Left hindlimb (tissue), 1 donor: Measurements from ENCODE around the gene OR7G1.

ENCODE experiments used
- DNase-seq: peaks from one replicate; pipeline ENCODE4 v3.0.0-alpha.2; 2018

OR7G1 gene

DNA sequence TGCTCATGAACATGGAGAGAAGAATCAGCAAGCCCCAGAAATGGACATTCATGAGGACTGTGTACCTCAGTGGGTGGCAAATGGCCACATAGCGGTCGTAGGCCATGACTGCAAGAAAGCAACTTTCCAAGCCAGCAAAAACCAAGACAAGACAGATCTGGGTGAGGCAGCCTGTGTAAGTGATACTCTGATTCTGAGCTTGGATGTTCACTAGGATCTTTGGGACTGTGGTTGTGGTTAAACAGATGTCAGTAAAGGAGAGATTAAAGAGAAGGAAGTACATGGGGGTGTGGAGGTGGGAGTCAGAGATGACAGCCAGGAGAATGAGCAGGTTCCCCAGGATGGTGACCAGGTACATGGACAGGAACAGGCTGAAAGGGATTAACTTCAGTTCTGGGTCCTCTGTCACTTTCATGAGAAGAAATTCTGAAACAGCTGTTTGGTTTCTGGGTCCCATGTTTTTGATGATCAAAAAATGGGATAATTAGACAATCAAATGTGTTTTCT is at the start of gene OR7G1:
Gene OR7G1, minus strand, starts transcription at position 457 of the 507 bp plus-strand sequence. Its CDS starts 0 bp downstream, at position 457.
- no peak for DNase-seq

- no peak for DNase-seq
These were observed 49.7 kb upstream of the OR7G1 start for GRCh38 chr19:9165261-9165660.

- DNase-seq: no peak
These were observed 45.9 kb upstream of the OR7G1 start for GRCh38 chr19:9161427-9161826.

DNA sequence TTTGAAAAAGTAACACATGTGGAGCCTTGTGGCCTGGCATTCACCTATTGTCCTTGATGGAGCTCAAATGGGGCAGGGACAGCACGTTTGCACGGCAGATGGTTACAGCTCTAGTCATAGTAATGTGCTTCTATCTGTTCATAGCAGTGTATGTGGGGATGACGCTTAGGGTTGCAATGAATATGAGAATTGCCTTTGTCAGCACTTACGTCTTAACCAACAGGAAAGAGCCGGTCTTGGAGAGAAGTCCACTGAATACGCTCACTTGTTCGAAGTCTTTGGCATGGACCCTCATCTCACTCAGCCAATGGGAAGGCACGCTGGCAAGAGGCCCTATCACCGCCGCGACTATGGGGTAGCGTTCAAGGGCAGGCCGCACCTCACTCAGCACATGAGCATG is 44.3 kb upstream of the OR7G1 start:
- DNase-seq: no peak

GRCh38 chr19:9156304-9156703 is 40.7 kb upstream of the OR7G1 start:
- DNase-seq: no peak

DNA sequence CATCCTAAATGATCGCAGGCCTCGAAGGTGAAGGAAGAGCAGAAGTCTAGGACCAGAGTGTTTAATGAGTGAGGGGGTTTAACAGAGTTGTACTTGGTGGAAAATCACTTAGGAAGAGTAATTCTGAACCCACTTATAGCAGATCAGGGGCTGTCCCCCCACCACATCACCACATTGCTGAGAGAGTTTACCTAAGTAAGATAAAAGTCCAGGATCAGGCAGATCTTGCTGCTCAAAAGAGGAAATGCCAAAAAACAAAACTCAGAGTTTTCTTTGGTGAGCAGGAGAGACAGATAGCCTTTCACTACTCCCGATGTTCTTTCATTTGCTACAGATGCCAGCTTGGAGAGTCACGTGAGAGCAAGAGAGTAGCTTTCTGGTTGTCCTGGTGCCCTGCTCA is 40.0 kb upstream of the OR7G1 start:
- no peak for DNase-seq

DNA sequence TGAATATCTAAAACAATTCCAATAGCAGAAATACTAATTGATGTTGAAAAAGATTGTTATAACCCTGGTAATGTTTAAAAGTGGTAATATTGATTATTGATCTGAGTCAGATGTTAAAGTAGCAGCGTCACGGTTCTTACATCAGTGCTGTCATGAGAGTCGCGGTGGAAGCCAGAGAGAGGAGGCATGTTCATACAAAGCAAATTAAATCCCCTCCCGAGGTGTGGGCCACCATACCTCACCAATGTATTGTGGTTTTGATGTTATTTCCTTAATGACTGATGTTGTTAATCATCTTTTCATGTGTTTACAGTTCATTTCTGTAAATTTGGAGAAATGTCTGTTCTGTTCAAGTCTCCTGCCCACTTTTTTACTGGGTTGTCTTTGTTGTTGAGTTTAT is 35.8 kb upstream of the OR7G1 start:
- no peak for DNase-seq

GRCh38 chr19:9150650-9151049 is 35.1 kb upstream of the OR7G1 start:
- no peak for DNase-seq

- DNase-seq: no peak
These were observed 34.4 kb upstream of the OR7G1 start for GRCh38 chr19:9149997-9150396.

DNA sequence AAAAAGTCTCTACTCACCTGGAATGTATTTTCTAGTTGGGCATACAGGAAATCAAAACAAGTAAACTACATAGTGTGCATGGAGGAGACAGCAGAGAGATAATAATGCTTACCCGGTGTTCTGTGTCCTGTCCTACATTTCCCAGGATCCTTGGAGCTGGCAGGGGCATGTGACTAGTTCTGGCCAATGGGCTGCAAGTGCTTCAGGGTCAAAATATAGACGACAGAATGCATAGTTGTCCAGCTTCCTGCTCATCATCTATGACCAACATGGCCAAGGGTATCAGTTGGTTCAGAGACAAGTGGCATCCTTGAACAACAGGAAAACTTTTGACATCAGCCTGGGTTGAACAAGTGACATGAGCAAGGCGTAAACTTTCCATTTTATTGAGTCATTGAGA is 33.1 kb upstream of the OR7G1 start:
- no peak for DNase-seq

- no peak for DNase-seq
These were observed 31.3 kb upstream of the OR7G1 start for GRCh38 chr19:9146882-9147281.

DNA sequence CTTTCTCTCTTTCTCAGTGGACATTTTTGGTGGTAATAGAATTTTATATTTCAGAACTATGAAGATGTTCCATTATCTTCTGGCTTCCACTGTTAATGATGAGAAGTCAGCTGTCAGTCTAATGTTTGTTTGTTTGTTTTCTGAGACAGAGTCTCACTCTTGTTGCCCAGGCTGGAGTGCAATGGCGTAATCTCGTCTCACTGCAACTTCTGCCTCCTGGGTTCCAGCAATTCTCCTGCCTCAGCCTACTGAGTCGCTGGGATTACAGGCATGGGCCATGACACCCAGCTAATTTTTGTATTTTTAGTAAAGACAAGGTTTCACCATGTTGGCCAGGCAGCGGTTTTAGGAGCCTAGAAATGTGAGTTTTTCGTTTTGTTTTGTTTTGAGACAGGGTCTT is 29.4 kb upstream of the OR7G1 start:
- DNase-seq: no peak

DNA sequence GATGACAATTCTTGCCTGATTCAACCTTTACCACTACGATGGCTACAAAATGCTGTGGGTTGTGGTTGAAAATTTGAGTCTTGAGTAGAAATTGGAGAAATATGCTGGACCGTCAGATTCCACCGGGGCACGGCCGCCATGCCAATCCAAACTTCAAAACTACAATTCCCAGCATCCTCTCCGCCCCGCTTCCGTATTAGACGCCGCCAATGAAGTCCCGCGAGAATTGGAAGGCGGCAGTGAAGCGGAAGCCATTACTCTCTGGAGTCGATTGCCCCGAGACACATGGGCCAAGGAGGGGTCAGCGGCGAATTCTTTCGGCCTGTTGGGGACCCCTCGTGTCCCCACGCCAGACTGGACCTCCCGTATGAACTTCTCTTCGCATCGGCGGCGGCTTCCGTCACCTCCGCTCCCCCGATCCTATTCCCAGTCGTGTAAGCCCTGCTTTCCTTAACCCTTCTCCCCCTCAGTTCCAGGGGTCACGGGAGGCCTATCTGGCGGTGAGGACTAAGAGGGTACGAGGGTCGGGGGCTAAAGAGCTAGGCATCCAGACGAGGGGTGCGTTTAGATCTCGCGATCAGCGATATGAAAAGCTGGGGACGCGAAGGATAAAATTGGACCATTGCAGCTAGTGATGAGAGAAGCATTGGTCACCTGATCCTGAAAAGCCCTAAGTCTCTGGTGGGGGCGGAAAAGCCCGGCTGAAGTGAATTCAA is 24.8 kb upstream of the OR7G1 start, which contains the start of gene ZNF317:
Gene ZNF317, plus strand, starts transcription at position 239 of the 716 bp plus-strand sequence. CDS start 15,620 bp downstream, outside the sequence.
- DNase-seq: peak; percentile 92

DNA sequence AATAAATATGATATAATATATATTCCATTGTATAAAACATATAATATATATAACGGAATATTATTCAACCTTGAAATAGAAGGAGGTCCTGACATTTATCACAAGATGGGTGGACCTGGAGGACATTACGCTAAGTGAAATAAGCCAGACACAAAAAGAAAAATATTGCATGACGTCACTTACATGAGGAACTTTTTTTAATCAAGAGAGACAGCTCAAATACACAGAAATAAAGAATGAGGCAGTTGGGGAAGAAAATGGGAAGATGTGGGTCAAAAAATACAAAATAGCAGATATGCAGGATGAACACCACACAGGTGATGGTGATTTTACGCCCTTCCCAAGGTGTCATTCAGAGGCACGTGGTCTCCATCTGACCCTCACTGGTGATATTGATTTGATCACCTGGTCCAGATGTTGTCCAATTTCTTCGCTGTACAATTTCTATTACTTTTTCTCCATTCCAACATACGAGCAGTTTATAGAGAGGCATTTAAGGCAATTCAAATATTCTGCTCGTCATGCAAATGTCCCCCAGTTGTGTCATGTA is 24.1 kb upstream of the OR7G1 start:
- no peak for DNase-seq

DNA sequence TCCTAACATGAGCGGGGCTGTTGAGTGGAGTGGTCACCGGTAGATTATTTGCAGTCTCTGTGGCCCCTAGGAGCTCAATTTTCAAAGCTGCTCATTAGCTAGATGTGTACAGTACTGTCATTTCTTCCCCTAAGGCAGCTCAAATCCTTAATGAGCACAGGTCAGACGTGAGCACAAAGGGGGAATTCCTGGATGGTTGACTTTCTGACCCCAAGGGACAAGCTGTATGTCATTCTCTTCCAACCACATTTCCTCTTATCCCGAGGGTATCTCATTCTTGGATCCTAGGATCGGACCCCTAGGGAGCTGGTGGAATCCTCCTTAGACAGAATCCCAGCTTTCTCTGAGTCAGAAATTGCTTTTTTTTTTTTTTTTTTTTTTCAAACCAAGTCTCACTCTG is 16.9 kb upstream of the OR7G1 start:
- DNase-seq: no peak

GRCh38 chr19:9130965-9131364 is 15.4 kb upstream of the OR7G1 start:
- no peak for DNase-seq

GRCh38 chr19:9128171-9128570 is 12.6 kb upstream of the OR7G1 start:
- no peak for DNase-seq

- DNase-seq: no peak
These were observed 11.4 kb upstream of the OR7G1 start, which contains the start of gene OR7G3 for GRCh38 chr19:9126900-9127405. TSS of gene OR7G3 (minus strand) at chr19:9126950. CDS start at chr19:9126950, 0 bp downstream.

- DNase-seq: no peak
These were observed 984 bp upstream of the OR7G1 start for GRCh38 chr19:9116547-9116946.

GRCh38 chr19:9109959-9110358 is 5.6 kb downstream of the OR7G1 start:
- no peak for DNase-seq

GRCh38 chr19:9107375-9107774 is 8.2 kb downstream of the OR7G1 start, which contains the start of gene OR7G2:
TSS of gene OR7G2 (minus strand) at chr19:9107475. CDS start at chr19:9103243, 4,232 bp downstream.
- DNase-seq: no peak

DNA sequence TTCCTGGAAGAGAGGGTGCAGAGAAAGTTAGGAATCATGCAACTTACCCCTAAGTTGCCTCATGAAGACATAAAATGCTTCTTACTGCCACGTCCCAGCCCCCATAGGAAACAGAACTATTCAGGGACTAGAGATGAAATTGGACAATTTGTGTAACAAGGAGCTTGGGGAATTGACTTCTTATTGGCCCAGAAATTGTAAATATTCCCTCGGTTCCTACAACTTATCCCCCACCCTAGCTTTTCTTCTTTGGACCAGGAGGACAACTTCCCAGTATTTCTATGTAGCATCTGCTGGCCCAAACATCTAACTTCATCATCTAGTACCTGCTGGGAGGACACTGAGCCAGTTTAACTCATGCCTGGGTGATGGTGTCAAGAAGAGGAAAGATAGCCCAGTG is 28.8 kb downstream of the OR7G1 start, which contains the start of gene OR1M1:
Gene OR1M1, plus strand, starts transcription at position 301 of the 400 bp plus-strand sequence. CDS start 6,184 bp downstream, outside the sequence.
- no peak for DNase-seq

- no peak for DNase-seq
These were observed 36.9 kb downstream of the OR7G1 start for GRCh38 chr19:9078651-9079050.

- no peak for DNase-seq
These were observed 38.7 kb downstream of the OR7G1 start for GRCh38 chr19:9076901-9077300.
